Bronchial epithelial cell (primary cell): ENCODE measurements around the gene SORCS2. TPM values are rescaled to one million over a fixed set of nuclear protein-coding genes. Genes with fewer than 3 reads are reported as not detected.

Experiments used
- DNase-seq: peaks from one replicate; pipeline ENCODE4 v3.0.0-alpha.2; 2010; ENCODE audit warnings: low read depth
- FAIRE-seq: peaks from 2 replicates; lab custom pipeline; 2011; peaks lifted over from hg19 to GRCh38; lab: Jason Lieb, UNC
- H3K27me3 ChIP-seq: 2 replicates; pipeline ENCODE4 v1.5.1; 2011; ENCODE audit warnings: low read length; ENCODE audit not compliant: control insufficient read depth, insufficient read depth
- H3K36me3 ChIP-seq: 2 replicates; pipeline ENCODE4 v1.5.1; 2011; ENCODE audit warnings: low read length; ENCODE audit not compliant: control insufficient read depth, insufficient read depth
- H3K4me3 ChIP-seq: 2 replicates; pipeline ENCODE4 v1.5.1; 2011; ENCODE audit warnings: mild to moderate bottlenecking, low read depth, low read length, control low read depth
- total RNA-seq: library from RNA; depleted of rRNA; stranded (reverse); fragments of >200 nt; gene quantifications from 2 replicates; pipeline ENCODE4 v1.2.1, GENCODE V29; 2014
- TF ChIP-seq, protein P1 (sequence below): IDR thresholded peaks from 2 replicates; pipeline ENCODE4 v1.5.1; 2011; ENCODE audit warnings: mild to moderate bottlenecking, moderate library complexity, low read length, control low read depth, inconsistent platforms; ENCODE audit not compliant: insufficient read depth, severe bottlenecking

The SORCS2 gene
- total RNA-seq, 1 donor from 2014 or later, result under 0.01 TPM

DNA sequence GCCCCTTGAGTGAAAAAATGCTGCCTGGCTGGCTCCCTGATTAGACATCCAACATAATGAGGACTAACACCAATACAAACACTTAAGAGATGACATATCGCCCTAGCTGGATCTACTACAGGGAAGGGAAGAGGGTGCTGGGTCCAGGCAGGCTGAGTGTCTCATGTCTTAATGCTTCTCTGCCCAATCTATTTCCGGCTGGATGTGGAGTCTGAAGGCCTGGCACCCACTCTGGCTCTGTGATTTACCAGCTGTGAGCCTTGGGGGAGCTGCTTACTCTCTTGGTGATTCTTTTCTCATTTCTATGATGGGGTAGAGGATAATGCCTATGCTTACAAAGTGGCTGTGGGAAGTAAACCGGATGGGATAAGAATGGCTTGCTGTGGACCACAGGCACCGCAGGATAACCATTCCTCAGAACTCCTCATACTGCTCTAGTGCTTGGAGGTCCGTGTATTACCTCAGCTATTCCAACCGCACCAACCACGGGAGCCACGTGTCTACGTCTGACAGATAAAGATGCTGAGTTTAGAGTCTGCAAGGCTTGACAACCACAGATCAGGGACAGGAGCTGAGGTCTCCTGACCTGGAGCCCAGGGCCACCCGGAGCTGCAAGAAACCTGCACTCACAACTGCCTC is 585.7 kb downstream of the SORCS2 start:
- DNase-seq (no peak), FAIRE-seq (no peak)
- Histone ChIP-seq H3K36me3 (peaks cover 24% of the 10 kb centered on the region), H3K27me3 (no peaks in the 10 kb centered on the region), H3K4me3 (no peak overlapping the region)
- TF ChIP-seq, protein P1, sequence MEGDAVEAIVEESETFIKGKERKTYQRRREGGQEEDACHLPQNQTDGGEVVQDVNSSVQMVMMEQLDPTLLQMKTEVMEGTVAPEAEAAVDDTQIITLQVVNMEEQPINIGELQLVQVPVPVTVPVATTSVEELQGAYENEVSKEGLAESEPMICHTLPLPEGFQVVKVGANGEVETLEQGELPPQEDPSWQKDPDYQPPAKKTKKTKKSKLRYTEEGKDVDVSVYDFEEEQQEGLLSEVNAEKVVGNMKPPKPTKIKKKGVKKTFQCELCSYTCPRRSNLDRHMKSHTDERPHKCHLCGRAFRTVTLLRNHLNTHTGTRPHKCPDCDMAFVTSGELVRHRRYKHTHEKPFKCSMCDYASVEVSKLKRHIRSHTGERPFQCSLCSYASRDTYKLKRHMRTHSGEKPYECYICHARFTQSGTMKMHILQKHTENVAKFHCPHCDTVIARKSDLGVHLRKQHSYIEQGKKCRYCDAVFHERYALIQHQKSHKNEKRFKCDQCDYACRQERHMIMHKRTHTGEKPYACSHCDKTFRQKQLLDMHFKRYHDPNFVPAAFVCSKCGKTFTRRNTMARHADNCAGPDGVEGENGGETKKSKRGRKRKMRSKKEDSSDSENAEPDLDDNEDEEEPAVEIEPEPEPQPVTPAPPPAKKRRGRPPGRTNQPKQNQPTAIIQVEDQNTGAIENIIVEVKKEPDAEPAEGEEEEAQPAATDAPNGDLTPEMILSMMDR, result no peak

DNA sequence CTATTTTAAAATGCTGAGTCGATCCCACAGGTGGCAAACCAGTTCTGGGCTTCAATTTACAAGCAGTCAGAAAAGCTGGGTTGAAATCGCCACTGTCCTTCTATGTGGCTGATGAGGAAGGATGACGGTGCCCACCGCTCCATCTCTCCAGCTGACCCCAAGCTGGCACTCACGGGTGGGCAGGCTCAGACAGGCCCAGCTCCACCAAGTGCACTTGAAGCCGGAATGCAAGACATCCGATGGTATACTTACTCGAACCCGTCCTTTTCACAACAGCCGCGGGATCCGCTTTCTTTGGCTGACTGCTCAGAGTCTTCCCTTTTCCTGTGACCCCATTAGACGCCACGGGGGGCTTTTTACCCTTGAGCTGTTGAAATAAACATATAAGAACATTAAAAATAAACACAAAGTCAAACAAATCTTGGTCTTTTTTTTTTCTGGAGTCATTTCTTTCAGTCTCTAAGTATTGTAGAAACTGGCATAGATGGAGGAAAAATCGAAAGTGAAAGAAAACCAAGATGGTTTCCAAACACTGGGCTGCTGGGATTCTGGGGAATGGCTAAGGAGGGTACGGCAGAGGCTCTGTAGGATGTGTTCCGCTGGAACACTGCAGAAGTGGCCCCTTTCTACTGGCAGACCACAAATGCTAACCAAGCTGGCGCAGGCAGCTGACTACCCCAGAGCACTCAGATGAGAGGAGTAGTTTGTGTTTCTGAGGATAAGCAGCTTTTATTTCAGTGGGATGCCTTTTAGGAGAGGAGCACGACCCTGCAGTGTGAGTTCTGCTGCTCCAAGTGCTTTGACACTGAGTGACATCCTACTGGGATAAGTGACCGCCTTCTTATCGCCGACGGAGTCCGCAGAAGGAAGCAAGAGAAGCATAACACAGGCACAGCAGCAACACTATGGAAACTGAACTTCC is 586.4 kb downstream of the SORCS2 start:
- TF ChIP-seq, protein P1, result no peak
- no peak overlapping the region for H3K4me3 ChIP-seq
- DNase-seq (no peak), FAIRE-seq (no peak)
- H3K36me3 ChIP-seq, result peaks cover 26% of the 10 kb centered on the region
- no peaks in the 10 kb centered on the region for H3K27me3 ChIP-seq

DNA sequence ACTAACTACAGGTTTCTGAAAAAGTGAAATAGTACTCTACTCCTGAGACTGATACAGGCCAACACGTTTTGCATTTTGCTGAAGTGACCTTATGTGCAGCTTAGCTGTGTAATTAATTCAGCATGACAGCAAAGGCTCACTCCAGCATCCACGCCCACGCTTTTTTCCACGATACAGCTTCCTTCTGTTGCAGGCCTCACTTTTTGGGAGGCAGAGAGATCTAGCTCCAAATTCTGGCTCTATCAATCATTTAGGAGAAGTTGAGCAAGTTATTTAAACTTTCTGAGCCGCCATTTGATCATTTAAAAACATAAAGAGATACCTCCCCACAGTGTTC is 587.1 kb downstream of the SORCS2 start:
- TF ChIP-seq, protein P1, result no peak
- FAIRE-seq (no peak), DNase-seq (no peak)
- no peak overlapping the region for H3K4me3 ChIP-seq
- peaks cover 24% of the 10 kb centered on the region for H3K36me3 ChIP-seq
- no peaks in the 10 kb centered on the region for H3K27me3 ChIP-seq

DNA sequence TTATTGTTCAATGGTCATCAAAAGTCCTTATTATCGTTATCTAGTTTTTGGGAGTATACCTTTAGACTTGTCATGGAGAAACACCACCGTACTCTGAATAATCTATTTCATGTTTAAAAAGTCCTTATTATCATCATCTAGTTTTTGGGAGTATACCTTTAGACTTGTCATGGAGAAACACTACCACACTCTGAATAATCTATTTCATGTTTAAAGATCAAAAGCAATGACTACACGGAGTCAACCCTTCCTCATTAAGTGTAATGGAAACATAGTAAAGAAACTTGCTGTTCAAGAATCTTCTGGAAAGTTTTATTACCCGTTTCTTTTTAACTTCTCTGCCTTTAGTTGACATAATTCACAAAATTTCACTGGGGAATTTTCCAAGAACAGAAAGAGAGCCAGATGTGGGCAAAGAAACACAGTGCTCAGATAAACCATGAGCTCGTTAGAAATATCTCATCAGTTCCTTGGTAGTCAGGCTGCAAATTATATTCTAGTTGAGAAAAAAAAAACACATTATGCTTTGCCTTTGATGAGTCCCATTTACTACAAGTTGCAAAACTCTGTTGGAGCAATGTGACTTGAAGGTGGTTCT is 588.5 kb downstream of the SORCS2 start:
- Histone ChIP-seq H3K27me3 (no peaks in the 10 kb centered on the region), H3K36me3 (peaks cover 23% of the 10 kb centered on the region), H3K4me3 (no peak overlapping the region)
- TF ChIP-seq, protein P1, result no peak
- no peak for DNase-seq
- FAIRE-seq, result no peak

DNA sequence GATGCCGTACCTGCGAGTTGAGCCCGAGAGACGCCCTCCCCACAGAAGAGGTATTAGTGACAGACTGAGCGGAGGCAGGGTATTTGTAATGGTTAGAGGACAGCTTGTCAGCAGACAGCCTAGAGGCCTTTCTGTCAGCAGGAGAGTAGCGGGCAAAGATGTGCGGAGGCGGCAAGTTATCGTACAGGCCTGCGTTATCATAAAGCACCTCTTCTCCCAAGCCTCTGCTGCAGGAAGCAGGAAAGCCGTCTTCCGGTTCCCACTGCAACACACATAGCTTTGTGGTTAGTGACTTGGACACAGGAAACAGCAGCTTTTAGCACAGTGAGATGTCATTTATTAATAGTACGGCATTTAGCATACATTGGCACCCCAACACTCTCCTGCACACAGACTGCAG is 589.0 kb downstream of the SORCS2 start:
- Histone ChIP-seq H3K4me3 (no peak overlapping the region), H3K27me3 (no peaks in the 10 kb centered on the region), H3K36me3 (peaks cover 27% of the 10 kb centered on the region)
- DNase-seq (no peak), FAIRE-seq (peak; percentile 13)
- TF ChIP-seq, protein P1, result no peak
